ENCODE results near the gene TBC1D22A. TPM values are rescaled to one million over a fixed set of nuclear protein-coding genes. Genes with fewer than 3 reads are reported as not detected.
A peak's percentile ranks its signal among the peaks of the same experiment; 100 is the strongest.

The TBC1D22A gene
- total and polyA plus RNA-seq, 11 donors: 9.4 to 30.7 (median 18.6) TPM

- DNase-seq (no peak), ATAC-seq (no peak)
- H3K36me3 ChIP-seq: peaks cover 0 to 9% (median 0%) of the 10 kb centered on the region in 9 donors
- no peak overlapping the region for H3K4me3 ChIP-seq
- H3K4me1 ChIP-seq: peaks cover 0 to 18% (median 0%) of the 10 kb centered on the region in 12 donors
- 87 to 96% (median 93%) methylated on average over 9 of the region's 9 CpGs for WGBS, 4 donors
- intact Hi-C loops (cut with DNase I): no loop called here
- no peak overlapping the region for H3K27ac ChIP-seq
- H3K27me3 ChIP-seq: no peaks in the 10 kb centered on the region
- no peaks in the 10 kb centered on the region for H3K9me3 ChIP-seq
- no peak for TF ChIP-seq CTCF (IDR thresholded peaks at IDR 0.05)
- TF ChIP-seq POLR2A (IDR thresholded peaks at IDR 0.05): no peak
These were observed 167.3 kb downstream of the TBC1D22A start for GRCh38 chr22:46929710-46930204.

GRCh38 chr22:46931414-46931813, 169.0 kb downstream of the TBC1D22A start:
- TF ChIP-seq POLR2A (IDR thresholded peaks at IDR 0.05) (no peak), CTCF (IDR thresholded peaks at IDR 0.05) (no peak)
- intact Hi-C loops (cut with DNase I): no loop called here
- H3K4me1 ChIP-seq: peaks cover 0 to 25% (median 0%) of the 10 kb centered on the region in 12 donors
- no peak for DNase-seq
- WGBS, 4 donors: 85 to 94% (median 93%) methylated on average over 5 of the region's 5 CpGs
- H3K9me3 ChIP-seq: no peaks in the 10 kb centered on the region
- H3K4me3 ChIP-seq: no peak overlapping the region
- H3K27me3 ChIP-seq: no peaks in the 10 kb centered on the region
- ATAC-seq: no peak
- H3K36me3 ChIP-seq: peaks cover 0 to 3% (median 0%) of the 10 kb centered on the region in 9 donors
- H3K27ac ChIP-seq: no peak overlapping the region

- H3K9me3 ChIP-seq: no peaks in the 10 kb centered on the region
- 97% methylated on average over 10 of the region's 10 CpGs for WGBS, 4 donors
- ATAC-seq: no peak
- intact Hi-C loops (cut with DNase I): no loop called here
- no peak for DNase-seq
- peaks cover 0 to 6% (median 0%) of the 10 kb centered on the region in 9 donors for H3K36me3 ChIP-seq
- H3K4me3 ChIP-seq: no peak overlapping the region
- TF ChIP-seq POLR2A (IDR thresholded peaks at IDR 0.05) (no peak), CTCF (IDR thresholded peaks at IDR 0.05) (no peak)
- H3K4me1 ChIP-seq: peaks cover 0 to 25% (median 0%) of the 10 kb centered on the region in 12 donors
- no peak overlapping the region for H3K27ac ChIP-seq
- no peaks in the 10 kb centered on the region for H3K27me3 ChIP-seq
These were observed 169.4 kb downstream of the TBC1D22A start for GRCh38 chr22:46931881-46932280.

- H3K27me3 ChIP-seq: no peaks in the 10 kb centered on the region
- peaks cover 0 to 6% (median 0%) of the 10 kb centered on the region in 9 donors for H3K36me3 ChIP-seq
- 82 to 93% (median 88%) methylated on average over 11 of the region's 11 CpGs for WGBS, 4 donors
- peak in 1 of 4 donors; percentile 44 for ATAC-seq
- peaks cover 0 to 25% (median 0%) of the 10 kb centered on the region in 12 donors for H3K4me1 ChIP-seq
- DNase-seq: no peak
- intact Hi-C loops (cut with DNase I): no loop called here
- H3K9me3 ChIP-seq: no peaks in the 10 kb centered on the region
- TF ChIP-seq CTCF (IDR thresholded peaks at IDR 0.05) (no peak), POLR2A (IDR thresholded peaks at IDR 0.05) (no peak)
- H3K4me3 ChIP-seq: no peak overlapping the region
- no peak overlapping the region for H3K27ac ChIP-seq
These were observed 170.8 kb downstream of the TBC1D22A start for GRCh38 chr22:46933040-46933930.

Data from heart left ventricle (tissue), 16 donors.